GM20431 (cell line): Measurements from ENCODE around the gene GSTT2.
"Not testable (repeated sequence)": the region's sequence is repeated elsewhere in the genome, so short reads cannot be mapped to it uniquely, and the experiment has no call there.

Experiments
- in situ Hi-C: fragments of 300-500 bp; cut with MseI, MboI; formaldehyde crosslinking; loops from one replicate; pipeline ENCODE4 v1.15.0; 2020; ENCODE audit warnings: low sequenced_read_pairs; ENCODE audit not compliant: unreplicated experiment

GSTT2 gene

DNA sequence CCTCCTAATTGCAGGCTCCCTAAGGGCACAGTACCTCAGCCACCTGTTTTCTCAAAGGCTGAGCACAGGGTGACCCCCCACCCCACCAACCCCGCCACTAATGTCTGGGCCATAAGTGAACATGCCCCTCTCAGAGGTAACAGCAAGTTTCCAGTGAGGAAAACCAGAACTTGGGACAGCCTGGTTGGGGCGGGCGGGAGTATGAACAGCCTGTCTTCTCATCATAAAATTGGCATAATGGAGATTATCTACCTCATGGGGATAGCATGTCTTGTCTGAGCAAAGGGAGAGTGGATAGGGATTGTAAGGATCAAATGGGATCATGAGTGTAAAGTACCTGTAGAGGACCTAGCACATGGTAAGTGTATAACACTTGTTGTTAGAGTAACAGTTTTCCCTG is 8.0 kb upstream of the GSTT2 start:
- in situ Hi-C loops: not testable (repeated sequence)

DNA sequence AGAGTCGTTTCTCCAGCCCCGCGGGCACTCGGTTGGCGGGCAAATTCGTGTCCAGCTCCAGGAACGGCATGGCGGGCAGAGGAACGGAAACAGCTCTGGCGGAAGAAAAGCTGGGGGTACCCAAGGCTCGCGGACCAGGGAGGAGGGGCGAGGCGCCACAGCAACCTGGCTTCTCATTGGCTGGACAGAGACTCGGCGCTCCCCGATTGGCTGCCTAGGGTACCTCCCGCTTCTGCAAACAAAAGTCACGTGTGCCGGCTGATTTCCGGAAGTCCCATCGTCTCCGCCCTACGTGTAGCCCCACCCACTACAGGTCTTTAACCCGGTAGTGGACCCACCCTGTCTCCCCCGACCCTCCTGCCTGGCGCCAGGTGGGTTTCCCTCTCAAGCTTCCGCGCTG is 5.6 kb upstream of the GSTT2 start, which contains the start of gene DDT:
Gene DDT, minus strand, starts transcription at position 97 of the 400 bp plus-strand sequence. Its CDS starts 27 bp downstream, at position 70.
- in situ Hi-C loops: not testable (repeated sequence)

DNA sequence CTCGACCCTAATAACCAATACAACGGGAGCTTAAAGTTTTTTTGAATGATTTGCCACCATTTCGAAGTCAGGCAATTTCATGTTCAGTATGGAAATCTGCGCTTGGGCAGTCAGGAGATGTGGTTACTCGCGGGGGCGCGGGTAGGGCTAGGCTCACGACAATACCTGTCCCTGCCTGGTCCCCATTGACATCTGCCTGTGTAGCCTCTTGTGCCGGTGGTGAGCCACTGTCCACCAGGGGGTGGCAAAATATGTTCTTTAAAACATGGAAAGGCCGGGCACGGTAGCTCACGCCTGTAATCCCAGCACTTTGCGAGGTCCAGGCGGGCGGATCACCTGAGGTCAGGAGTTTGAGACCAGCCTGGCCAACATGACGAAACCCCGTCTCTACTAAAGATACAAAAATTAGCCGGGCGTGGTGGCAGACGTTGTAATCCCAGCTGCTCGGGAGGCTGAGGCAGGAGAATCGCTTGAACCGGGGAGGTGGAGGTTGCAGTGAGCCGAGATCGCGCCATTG is 5.0 kb upstream of the GSTT2 start:
- in situ Hi-C loops: not testable (repeated sequence)

- in situ Hi-C loops: not testable (repeated sequence)
These were observed 2.6 kb upstream of the GSTT2 start for GRCh38 chr22:23977304-23977703.

DNA sequence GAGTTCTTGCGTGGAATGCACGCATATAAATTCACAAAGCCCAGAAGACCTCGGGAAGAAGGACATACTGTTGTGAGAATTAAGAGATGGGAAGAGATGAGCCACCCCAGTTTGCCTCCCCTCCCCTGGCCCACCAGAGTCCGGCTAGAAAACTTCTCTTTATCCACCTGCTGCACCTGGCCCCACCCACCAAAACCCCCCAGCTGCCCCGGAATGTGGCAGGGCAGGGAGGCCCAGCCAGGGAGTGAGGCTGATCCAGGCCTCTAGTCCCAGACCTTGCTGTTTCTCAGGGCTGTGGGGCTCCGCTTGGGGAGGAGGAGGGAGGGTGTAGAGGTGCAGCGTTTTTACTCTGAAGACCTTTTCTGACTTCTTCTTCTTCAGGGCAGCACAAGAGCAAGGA is 633 bp downstream of the GSTT2 start:
- in situ Hi-C loops: not testable (repeated sequence)

DNA sequence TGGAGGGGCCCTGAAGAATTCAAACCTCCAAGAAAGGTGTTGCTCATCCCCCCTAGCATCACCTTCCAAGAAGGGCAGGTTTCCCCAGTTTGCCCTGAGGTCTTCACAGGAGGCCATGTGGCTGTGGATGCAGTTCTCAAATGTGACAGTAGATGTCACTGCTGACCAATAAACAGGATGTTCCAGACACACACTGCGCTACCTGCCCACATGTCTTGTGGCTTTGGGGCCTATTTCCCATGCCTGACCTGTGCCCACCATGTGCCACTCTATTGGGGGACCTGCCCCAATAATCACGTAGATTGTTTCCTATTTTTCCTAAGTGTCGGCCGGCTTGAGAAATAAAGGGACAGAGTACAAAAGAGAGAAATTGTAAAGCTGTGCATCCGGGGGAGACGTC is 4.5 kb downstream of the GSTT2 start:
- in situ Hi-C loops: no loop called here

- in situ Hi-C loops: not testable (repeated sequence)
These were observed 6.2 kb downstream of the GSTT2 start for GRCh38 chr22:23986089-23986488.

- in situ Hi-C loops: not testable (repeated sequence)
These were observed 6.7 kb downstream of the GSTT2 start for GRCh38 chr22:23986538-23987178.

- in situ Hi-C loops: not testable (repeated sequence)
These were observed 9.8 kb downstream of the GSTT2 start for GRCh38 chr22:23989583-23990244.

GRCh38 chr22:23993080-23993479 is 13.1 kb downstream of the GSTT2 start:
- in situ Hi-C loops: not testable (repeated sequence)

DNA sequence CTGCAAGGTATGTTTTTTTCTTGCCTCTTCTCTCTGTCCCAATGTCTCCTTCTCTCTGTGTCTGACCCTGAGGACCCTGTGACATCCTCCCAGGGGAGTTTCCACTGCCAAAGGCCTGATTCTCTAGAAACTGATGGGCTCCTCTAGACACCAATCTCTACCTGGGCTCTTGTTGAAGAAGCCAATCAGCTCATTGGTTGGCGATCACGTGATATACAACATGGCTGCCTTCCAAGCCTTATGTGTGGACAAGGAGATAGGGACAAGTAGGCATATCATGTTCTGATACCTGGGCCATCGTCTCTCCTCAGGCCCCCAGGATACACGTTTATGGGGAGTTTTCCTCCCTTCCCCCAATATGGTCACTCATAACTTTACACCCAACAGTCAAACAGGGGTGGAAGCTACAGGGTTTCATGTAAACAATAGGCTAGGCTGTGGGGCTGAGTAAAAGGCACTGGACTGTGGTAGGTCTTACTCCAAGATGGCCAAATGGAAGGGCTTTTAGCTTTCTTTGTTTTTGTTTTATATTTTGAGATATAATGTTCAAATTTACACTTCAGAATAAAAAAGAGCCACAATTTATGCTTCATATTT is 13.7 kb downstream of the GSTT2 start:
- in situ Hi-C loops: not testable (repeated sequence)

DNA sequence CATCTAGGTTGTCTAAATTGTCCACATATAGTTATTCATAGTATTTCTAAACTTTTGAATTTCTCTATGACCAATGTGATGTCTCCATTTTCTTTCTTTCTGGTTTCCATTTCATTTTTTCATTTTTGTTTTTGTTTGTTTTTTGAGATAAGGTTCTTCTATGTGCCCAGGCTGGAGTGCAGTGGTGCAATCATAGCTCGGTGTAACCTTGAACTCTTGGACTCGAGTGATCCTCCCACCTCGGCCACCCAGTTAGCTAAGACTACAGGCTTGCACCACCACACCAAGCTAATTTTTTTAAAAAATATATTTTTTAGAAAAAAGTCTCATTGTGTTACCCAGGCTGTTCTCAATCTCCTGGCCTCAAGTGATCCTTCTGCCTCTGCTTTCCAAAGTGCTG is 17.2 kb downstream of the GSTT2 start:
- in situ Hi-C loops: no loop called here

DNA sequence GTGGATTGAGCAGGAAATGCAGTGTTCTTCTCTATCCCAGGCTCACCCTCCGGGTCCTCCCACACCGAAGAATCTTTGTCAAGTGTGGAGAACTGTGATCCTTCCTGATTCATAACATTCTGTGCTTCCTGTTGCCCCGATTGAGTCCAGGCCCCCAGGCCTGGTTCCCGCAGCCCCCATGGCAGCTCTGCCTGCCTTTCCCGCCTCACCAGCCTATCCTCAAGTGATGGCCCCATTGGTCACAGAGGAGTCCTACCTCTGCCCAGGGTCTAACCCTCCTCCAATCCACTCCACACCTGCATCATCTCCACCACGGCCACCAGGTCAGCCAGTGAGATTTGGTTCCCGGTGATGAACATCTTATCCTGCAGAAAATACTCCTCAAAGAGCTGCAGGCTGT is 19.8 kb downstream of the GSTT2 start:
- in situ Hi-C loops: loop anchor here (25.0 kb wide), 1 partner anchor 538 kb away; no protein-coding TSS in a partner anchor

GRCh38 chr22:24001314-24001713 is 21.4 kb downstream of the GSTT2 start:
- in situ Hi-C loops: loop anchor here (25.0 kb wide), 1 partner anchor 536 kb away; no protein-coding TSS in a partner anchor

DNA sequence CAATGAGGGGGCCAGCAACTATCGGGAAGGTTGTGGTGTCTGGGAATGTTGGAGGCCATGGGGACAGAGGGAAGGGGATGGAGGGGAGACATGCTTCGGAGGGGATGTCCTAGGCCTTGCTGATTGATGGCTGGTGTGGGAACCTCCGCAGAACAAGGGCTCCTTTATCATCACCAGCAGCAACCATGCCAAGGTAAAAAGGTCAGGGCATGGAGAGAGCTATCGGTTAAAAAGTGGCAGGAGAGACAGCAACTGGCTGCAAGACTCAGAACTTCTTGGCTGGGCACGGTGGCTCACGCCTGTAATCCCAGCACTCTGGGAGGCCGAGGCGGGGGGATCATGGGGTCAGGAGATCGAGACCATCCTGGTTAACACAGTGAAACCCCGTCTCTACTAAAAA is 22.3 kb downstream of the GSTT2 start:
- in situ Hi-C loops: loop anchor here (25.0 kb wide), 1 partner anchor 535 kb away; no protein-coding TSS in a partner anchor

- in situ Hi-C loops: loop anchor here (25.0 kb wide), 1 partner anchor 534 kb away; no protein-coding TSS in a partner anchor
These were observed 22.9 kb downstream of the GSTT2 start for GRCh38 chr22:24002851-24003250.

DNA sequence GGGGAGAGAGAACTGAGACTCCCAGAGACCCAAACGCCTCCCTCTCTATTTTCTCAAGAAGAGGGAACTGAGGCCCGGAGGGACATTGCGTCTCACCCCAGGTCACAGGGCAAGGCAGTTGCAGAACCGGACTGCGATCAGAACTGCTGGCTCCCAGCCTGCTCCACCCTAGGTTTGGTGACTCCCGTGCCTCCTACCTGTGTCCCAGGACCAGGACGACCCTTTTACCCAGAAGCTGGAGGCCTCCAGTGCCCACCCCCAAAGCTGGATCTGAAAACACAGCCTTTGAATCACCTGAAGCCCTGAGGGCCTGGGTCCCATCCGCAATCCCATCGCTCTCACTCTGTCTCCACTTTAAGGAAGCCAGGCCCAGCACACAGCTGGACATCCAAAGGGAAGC is 24.0 kb downstream of the GSTT2 start:
- in situ Hi-C loops: loop anchor here (25.0 kb wide), 1 partner anchor 533 kb away; no protein-coding TSS in a partner anchor

DNA sequence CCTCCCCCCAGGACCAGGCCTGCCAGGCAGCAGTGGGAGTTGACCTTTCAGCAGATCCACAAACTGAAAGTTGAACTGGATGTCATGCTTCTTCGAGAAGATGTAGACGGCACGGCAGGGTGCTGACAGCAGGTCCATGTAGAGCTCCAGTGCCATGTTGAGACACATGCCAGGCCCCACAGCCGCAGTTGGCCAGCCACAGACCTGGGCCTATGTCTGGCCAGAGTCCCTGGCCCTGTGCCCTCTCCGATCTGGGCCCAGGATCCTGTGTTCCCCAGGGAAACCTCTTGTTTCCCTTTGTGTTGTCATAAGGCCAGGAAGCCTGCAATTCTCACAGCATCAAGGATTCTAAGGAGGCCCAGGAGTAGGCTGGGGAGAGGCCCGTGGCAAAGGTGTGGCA is 25.3 kb downstream of the GSTT2 start, which contains the start of gene GSTT4:
Gene GSTT4, minus strand, starts transcription at position 253 of the 400 bp plus-strand sequence. Its CDS starts 97 bp downstream, at position 156.
- in situ Hi-C loops: loop anchor here (25.0 kb wide), 1 partner anchor 532 kb away; no protein-coding TSS in a partner anchor

DNA sequence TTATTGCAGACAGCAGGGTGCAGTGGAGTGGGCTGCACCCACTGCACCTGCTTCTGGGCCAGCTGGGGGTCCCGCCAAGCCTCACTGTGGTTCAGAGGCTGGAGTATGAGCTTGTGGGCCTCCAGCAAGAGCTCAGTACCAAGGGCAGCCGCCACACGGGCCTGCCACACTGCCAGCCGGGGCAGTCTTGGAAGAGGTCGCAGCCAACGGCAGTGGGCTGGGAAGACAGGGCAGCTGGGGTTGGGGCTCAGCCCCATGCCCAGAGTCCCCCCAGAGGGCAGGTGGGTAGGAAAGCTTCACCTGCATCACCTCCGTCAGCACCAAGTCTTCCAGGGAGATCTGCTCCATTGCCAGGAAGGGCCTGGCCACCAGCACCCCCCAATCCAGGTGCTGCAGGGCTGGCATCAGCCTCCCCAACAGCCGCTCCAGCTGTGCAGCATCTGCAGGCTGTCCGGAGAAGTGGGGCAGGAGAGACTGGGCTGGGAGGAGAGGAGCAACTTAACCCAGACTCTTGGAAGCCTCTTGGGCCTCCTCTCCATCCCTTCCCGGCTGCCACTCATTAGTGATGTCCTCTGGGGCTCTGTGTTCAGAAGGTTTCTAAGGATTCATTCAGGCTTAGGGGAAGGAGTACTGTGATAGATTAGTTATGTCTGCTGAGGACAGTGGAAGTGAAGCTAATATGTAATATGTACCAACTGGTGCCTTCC is 26.4 kb downstream of the GSTT2 start:
- in situ Hi-C loops: loop anchor here (25.0 kb wide), 1 partner anchor 531 kb away; no protein-coding TSS in a partner anchor

DNA sequence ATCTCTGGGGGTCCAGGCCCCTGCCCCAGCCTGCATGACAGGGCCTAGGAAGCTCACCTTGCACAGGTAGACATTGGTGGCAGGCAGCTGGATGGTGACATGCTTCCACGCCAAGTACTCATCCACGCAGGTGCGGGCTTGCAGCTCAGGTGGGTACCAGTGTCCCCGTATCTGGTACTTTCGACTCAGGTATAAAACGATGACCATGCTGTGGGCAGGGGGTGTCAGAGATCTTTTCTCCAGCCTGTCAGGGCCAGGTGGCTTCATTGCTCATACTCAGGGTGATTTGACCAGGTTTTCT is 26.9 kb downstream of the GSTT2 start:
- in situ Hi-C loops: loop anchor here (25.0 kb wide), 1 partner anchor 530 kb away; no protein-coding TSS in a partner anchor
